ENCODE results near the gene LCE1B. TPM values are rescaled to one million over a fixed set of nuclear protein-coding genes. Genes with fewer than 3 reads are reported as not detected.

The LCE1B gene
- total and polyA plus RNA-seq, 10 of the 15 experiments (the other 5 are each of a cell fraction or from before 2014, with no cell fraction given) = 0.13 to 3.3 (median 0.60) TPM; not detected in 2

GRCh38 chr1:152855661-152856060 lies 43.9 kb downstream of the LCE1B start (continued):
- TF ChIP-seq USF1 (IDR thresholded peaks at IDR 0.05; ENCODE audit: borderline replicate concordance, extremely low read length, insufficient read depth, low read depth, low read length) (no peak), HSF1 (IDR thresholded peaks at IDR 0.05; ENCODE audit: low read depth, low read length) (no peak)

GRCh38 chr1:152858062-152858461 lies 46.3 kb downstream of the LCE1B start:
- no peak overlapping the region for H3K4me3 ChIP-seq
- no peak for DNase-seq (ENCODE audit: low read depth, low spot score)
- H2AFZ ChIP-seq (ENCODE audit: control insufficient read depth, low read depth, low read length) = no peak overlapping the region
- no peak overlapping the region for H3K9ac ChIP-seq (ENCODE audit: control insufficient read depth, insufficient read depth, low read length)
- FAIRE-seq = no peak
- H3K27me3 ChIP-seq (replicated peaks in 1 of 2; ENCODE audit: control insufficient read depth in 2 of 2, insufficient read depth in 2 of 2, low read length in 1 of 2) = no peaks in the 10 kb centered on the region; a peak in 1 of 4 replicates
- no TSS peak for BruUV-seq (replicated peaks)
- no peak overlapping the region for H3K4me2 ChIP-seq (ENCODE audit: control insufficient read depth, insufficient read depth)
- H3K36me3 ChIP-seq (ENCODE audit: control insufficient read depth in 2 of 2, insufficient read depth in 2 of 2, low read length in 1 of 2) = no peaks in the 10 kb centered on the region
- ATAC-seq = no peak
- in situ Hi-C loops (cut with MboI) (no loop called here), intact Hi-C loops (cut with micrococcal nuclease; ENCODE audit: unreplicated experiment) (no loop called here)
- ChIA-PET RAD21 (ENCODE audit: unreplicated experiment) (no interaction called here), SMC1A (ENCODE audit: uncharacterized antibody, unreplicated experiment) (no interaction called here), POLR2A (no interaction called here), CTCF (interaction anchor here (0.6 kb wide), 1 partner anchor 13 kb away, joined by 3 read pairs; no protein-coding TSS in a partner anchor)
- H3K4me1 ChIP-seq (ENCODE audit: control insufficient read depth, insufficient read depth, low read length) = no peaks in the 10 kb centered on the region
- no peaks in the 10 kb centered on the region for H3K79me2 ChIP-seq (ENCODE audit: control insufficient read depth, insufficient read depth, low read length)
- no peaks in the 10 kb centered on the region for H3K9me3 ChIP-seq (replicated peaks; ENCODE audit: control insufficient read depth, insufficient read depth, low read length)
- no peaks in the 10 kb centered on the region for H4K20me1 ChIP-seq (ENCODE audit: control insufficient read depth, insufficient read depth)
- WGBS (ENCODE audit: insufficient coverage, insufficient replicate concordance, low lambda C conversion rate, missing lambda C conversion rate) = 28% methylated on average over 1 of the region's 1 CpG
- no peak overlapping the region for H3K27ac ChIP-seq (ENCODE audit: control insufficient read depth, insufficient read depth)
- TF ChIP-seq ZBTB40 (IDR thresholded peaks at IDR 0.05; ENCODE audit: borderline replicate concordance) (no peak), NFXL1 (IDR thresholded peaks at IDR 0.05; ENCODE audit: borderline replicate concordance) (no peak), SIN3A (IDR thresholded peaks at IDR 0.05; ENCODE audit: low read depth, low read length) (no peak), CHD4 (IDR thresholded peaks at IDR 0.05) (no peak), BCLAF1 (IDR thresholded peaks at IDR 0.05) (no peak), NRF1 (conservative IDR thresholded peaks at IDR 0.05; ENCODE audit: low read depth, low read length) (no peak), ATF2 (IDR thresholded peaks at IDR 0.05; ENCODE audit: low read length) (no peak)

All from GM12878 (cell line).